Thyroid gland (tissue), 4 donors: Measurements from ENCODE around the gene PFN1. TPM values are rescaled to one million over a fixed set of nuclear protein-coding genes. Genes with fewer than 3 reads are reported as not detected.

ENCODE experiments used
- DNase-seq, 2 donors: peaks; one replicate each; pipeline ENCODE4 v3.0.0-alpha.2; 2019
- H3K27ac ChIP-seq, 3 donors: fragments of 200-600 bp; sonication (generic); 1 replicate in 2 of 3; 2 replicates in 1 of 3; pipeline ENCODE4 v1.5.1; 2016 to 2019; ENCODE audit warnings: mild to moderate bottlenecking in 1 of 3, moderate library complexity in 1 of 3
- H3K27me3 ChIP-seq: fragments of 200-600 bp; sonication (generic); one replicate; pipeline ENCODE4 v1.5.1; 2019
- H3K36me3 ChIP-seq, 2 donors: fragments of 200-600 bp; sonication (generic); one replicate each; pipeline ENCODE4 v1.5.1; 2016 to 2019
- H3K4me1 ChIP-seq, 2 donors: fragments of 200-600 bp; sonication (generic); one replicate each; pipeline ENCODE4 v1.5.1; 2017 to 2019
- H3K4me3 ChIP-seq, 3 donors: fragments of 200-600 bp; sonication (generic); replicated peaks in 1 of 3; 1 replicate in 2 of 3; 2 replicates in 1 of 3; pipeline ENCODE4 v1.5.1; 2016; ENCODE audit warnings: mild to moderate bottlenecking in 1 of 3
- H3K9me3 ChIP-seq: fragments of 200-600 bp; sonication (generic); one replicate; pipeline ENCODE4 v1.5.1; 2017
- POLR2A ChIP-seq, 2 donors: fragments of 450-650 bp; IDR thresholded peaks; one replicate each; pipeline ENCODE4 v1.6.1; 2017; ENCODE audit warnings: antibody characterized with exemption in 2 of 2, mild to moderate bottlenecking in 2 of 2, moderate library complexity in 1 of 2
- WGBS, 2 donors: methylation state at CpG; one replicate each; pipeline ENCODE4 v1.1.5; 2017; 5-methylcytosine and 5-hydroxymethylcytosine counted together
- intact Hi-C: fragments of 100-400 bp; cut with DNase I; formaldehyde crosslinking; loops from one replicate; pipeline ENCODE4 v1.15.1; 2023
- total RNA-seq, 4 donors: library from RNA; depleted of rRNA; stranded (reverse); fragments of >200 nt; gene quantifications; one replicate each; pipeline ENCODE4 v1.2.3, GENCODE V29; 2016
- TF ChIP-seq, protein P1 (sequence below), 6 experiments: fragments of 200-600 bp in 3 of 6; fragments of 450-650 bp in 3 of 6; sonication (generic) in 3 of 6; IDR thresholded peaks; one replicate each; pipeline ENCODE4 v1.5.1; 2016 to 2019; ENCODE audit warnings: antibody characterized with exemption in 6 of 6, mild to moderate bottlenecking in 2 of 6, inconsistent platforms in 1 of 6, moderate library complexity in 1 of 6

The PFN1 gene
- total RNA-seq, 4 donors from 2014 or later, result 228 to 606 (median 328) TPM

DNA sequence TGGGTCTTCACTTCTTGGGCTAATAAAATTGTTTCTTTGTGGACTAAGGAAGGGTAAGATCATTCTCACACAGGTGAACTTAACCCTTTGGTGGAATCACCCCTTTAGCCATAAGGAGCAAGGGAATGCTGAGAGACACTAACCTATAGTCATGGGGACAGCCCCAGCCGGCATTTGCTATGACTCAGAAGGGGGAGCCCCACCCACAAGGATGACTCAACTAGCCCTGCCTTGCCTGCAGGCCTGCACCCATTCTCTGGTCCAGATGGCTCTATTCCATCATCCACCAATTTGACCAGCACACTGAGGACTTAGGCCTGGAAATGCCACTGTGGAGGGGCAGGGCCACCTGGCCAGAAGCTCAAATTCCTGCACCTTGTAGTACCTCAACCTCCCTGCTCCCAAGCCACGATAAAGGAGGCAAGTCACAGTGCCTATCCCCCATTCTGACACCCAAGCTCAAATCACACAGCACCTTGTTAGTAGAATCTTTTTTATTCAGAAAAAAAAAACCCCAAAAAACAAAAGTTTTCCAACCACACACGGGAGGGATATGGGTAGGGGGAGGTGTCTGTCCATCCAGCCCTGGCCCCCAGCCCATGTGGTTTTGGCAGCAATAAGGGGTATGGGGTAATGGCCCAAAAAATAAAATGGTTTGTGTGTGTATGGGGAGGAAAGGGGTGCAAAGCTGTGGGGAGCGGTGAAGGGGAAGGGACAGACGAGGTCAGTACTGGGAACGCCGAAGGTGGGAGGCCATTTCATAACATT is 3.0 kb downstream of the PFN1 start:
- H3K4me1 ChIP-seq, result peaks cover 18 to 36% of the 10 kb centered on the region in 2 donors
- peaks cover 7% of the 10 kb centered on the region in 2 donors for H3K36me3 ChIP-seq
- peak; percentile 31 to 37 for DNase-seq
- TF ChIP-seq, protein P1, sequence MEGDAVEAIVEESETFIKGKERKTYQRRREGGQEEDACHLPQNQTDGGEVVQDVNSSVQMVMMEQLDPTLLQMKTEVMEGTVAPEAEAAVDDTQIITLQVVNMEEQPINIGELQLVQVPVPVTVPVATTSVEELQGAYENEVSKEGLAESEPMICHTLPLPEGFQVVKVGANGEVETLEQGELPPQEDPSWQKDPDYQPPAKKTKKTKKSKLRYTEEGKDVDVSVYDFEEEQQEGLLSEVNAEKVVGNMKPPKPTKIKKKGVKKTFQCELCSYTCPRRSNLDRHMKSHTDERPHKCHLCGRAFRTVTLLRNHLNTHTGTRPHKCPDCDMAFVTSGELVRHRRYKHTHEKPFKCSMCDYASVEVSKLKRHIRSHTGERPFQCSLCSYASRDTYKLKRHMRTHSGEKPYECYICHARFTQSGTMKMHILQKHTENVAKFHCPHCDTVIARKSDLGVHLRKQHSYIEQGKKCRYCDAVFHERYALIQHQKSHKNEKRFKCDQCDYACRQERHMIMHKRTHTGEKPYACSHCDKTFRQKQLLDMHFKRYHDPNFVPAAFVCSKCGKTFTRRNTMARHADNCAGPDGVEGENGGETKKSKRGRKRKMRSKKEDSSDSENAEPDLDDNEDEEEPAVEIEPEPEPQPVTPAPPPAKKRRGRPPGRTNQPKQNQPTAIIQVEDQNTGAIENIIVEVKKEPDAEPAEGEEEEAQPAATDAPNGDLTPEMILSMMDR (IDR thresholded peaks at IDR 0.05), result no peak
- no peak for TF ChIP-seq POLR2A (IDR thresholded peaks at IDR 0.05)
- intact Hi-C loops, result no loop called here
- no peaks in the 10 kb centered on the region for H3K9me3 ChIP-seq
- H3K4me3 ChIP-seq, result no peak overlapping the region
- no peaks in the 10 kb centered on the region for H3K27me3 ChIP-seq
- WGBS, 2 donors, result 62 to 65% methylated on average over 7 of the region's 7 CpGs
- H3K27ac ChIP-seq, result peak overlapping the region in 1 of 3 donors; percentile 45

GRCh38 chr17:4944554-4945175 is 3.7 kb downstream of the PFN1 start:
- no peak for TF ChIP-seq POLR2A (IDR thresholded peaks at IDR 0.05)
- TF ChIP-seq, protein P1 (IDR thresholded peaks at IDR 0.05), result no peak
- H3K27me3 ChIP-seq, result no peaks in the 10 kb centered on the region
- intact Hi-C loops, result no loop called here
- no peak overlapping the region for H3K4me3 ChIP-seq
- H3K9me3 ChIP-seq, result no peaks in the 10 kb centered on the region
- H3K27ac ChIP-seq, result peak overlapping the region in 1 of 3 donors; percentile 45
- WGBS, 2 donors, result 67 to 69% methylated on average over 6 to 8 of the region's 8 CpGs
- peaks cover 7% of the 10 kb centered on the region in 2 donors for H3K36me3 ChIP-seq
- DNase-seq, result no peak
- H3K4me1 ChIP-seq, result peaks cover 14 to 32% of the 10 kb centered on the region in 2 donors

- H3K27ac ChIP-seq, result no peak overlapping the region
- no peak for DNase-seq
- H3K9me3 ChIP-seq, result no peaks in the 10 kb centered on the region
- no peak overlapping the region for H3K4me3 ChIP-seq
- intact Hi-C loops, result no loop called here
- H3K36me3 ChIP-seq, result peaks cover 7% of the 10 kb centered on the region in 2 donors
- WGBS, 2 donors, result 58 to 67% methylated on average over 3 of the region's 3 CpGs
- peaks cover 16 to 34% of the 10 kb centered on the region in 2 donors for H3K4me1 ChIP-seq
- no peaks in the 10 kb centered on the region for H3K27me3 ChIP-seq
- TF ChIP-seq, protein P1 (IDR thresholded peaks at IDR 0.05), result no peak
- TF ChIP-seq POLR2A (IDR thresholded peaks at IDR 0.05), result no peak
Observed at GRCh38 chr17:4944163-4944553, 4.2 kb downstream of the PFN1 start.

DNA sequence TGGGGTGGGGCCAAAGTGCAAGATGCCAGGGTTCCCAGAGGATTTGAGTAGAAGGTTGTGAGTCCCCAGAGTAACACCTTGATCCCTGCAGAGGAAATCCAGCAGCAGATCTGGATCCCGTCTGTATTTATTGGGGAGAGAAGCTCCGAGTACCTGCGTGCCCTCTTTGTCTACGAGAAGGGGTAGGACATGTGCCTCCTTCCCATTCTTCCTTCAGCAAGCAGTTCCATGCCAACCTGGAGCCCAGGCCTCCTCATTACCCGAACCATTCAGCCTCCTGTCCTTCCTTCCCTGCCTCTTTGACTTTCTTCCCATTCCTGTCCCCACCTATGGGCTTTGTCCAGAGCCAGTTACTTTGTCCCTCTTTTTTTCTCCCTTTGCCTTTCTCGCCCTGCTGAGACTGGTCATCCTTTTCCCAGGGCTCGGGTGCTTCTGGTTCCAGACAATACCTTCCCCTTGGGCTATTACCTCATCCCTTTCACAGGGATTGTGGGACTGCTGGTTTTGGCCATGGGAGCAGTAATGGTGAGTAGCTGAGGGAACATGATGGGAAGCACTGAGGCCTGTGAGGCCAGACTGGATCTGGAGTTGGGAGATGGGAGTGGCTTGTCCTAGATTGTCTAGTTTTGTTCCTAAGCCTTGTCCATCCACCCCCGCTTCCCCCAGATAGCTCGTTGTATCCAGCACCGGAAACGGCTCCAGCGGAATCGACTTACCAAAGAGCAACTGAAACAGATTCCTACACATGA is 5.4 kb downstream of the PFN1 start:
- peaks cover 24 to 46% of the 10 kb centered on the region in 2 donors for H3K4me1 ChIP-seq
- 83 to 86% methylated on average over 13 of the region's 13 CpGs for WGBS, 2 donors
- no peaks in the 10 kb centered on the region for H3K9me3 ChIP-seq
- no peak overlapping the region for H3K4me3 ChIP-seq
- H3K36me3 ChIP-seq, result peaks cover 9 to 10% of the 10 kb centered on the region in 2 donors
- no peak for TF ChIP-seq POLR2A (IDR thresholded peaks at IDR 0.05)
- TF ChIP-seq, protein P1 (IDR thresholded peaks at IDR 0.05), result no peak
- intact Hi-C loops, result no loop called here
- DNase-seq, result no peak
- no peaks in the 10 kb centered on the region for H3K27me3 ChIP-seq
- H3K27ac ChIP-seq, result no peak overlapping the region
